NT2/D1 (cell line): ENCODE measurements around the gene NSUN5.

Experiments
- SUZ12 ChIP-seq: IDR thresholded peaks from 2 replicates; pipeline ENCODE4 v1.6.1; 2011; ENCODE audit not compliant: insufficient read length, insufficient read depth; ENCODE audit errors: extremely low read depth
- YY1 ChIP-seq: IDR thresholded peaks from 2 replicates; pipeline ENCODE4 v1.6.1; 2011; ENCODE audit not compliant: insufficient read length, insufficient read depth

- TF ChIP-seq SUZ12 = no peak
- no peak for TF ChIP-seq YY1
Measured at GRCh38 chr7:73312831-73313520, 4.3 kb upstream of the NSUN5 start.
